ENCODE measurements around the gene MTCL1.

The MTCL1 gene

DNA sequence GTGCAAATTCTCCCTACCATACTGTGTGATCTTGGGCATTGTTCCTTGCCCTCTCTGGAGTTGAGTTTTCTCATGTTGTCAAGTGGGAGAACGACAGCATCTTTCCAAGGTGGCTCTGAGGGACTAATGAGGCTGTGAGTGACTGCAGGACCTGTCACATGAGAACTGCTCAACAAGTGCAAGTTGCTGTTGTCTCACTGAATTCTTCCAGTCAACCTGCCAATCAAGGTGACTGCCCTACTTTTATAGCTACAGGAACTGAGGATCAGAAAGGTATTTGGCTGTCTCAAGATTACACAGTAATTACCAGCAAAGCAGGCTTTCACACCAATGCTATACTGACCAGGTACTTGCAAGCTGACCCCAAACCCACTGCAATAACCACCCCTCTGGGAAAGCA is 137.6 kb downstream of the MTCL1 start:
- TF ChIP-seq POLR2AphosphoS5 (IDR thresholded peaks at IDR 0.05; ENCODE audit: low read depth, low read length), result no peak
- TF ChIP-seq FOXP2 (optimal IDR thresholded peaks at IDR 0.05; ENCODE audit: borderline replicate concordance, extremely low read depth, extremely low read length, insufficient read depth), result no peak
- TF ChIP-seq TAF1 (IDR thresholded peaks at IDR 0.05; ENCODE audit: borderline replicate concordance, insufficient read depth, low read length), result no peak
- TF ChIP-seq SIN3A (IDR thresholded peaks at IDR 0.05; ENCODE audit: borderline replicate concordance, insufficient read depth, low read length), result no peak
- TF ChIP-seq, protein P1, sequence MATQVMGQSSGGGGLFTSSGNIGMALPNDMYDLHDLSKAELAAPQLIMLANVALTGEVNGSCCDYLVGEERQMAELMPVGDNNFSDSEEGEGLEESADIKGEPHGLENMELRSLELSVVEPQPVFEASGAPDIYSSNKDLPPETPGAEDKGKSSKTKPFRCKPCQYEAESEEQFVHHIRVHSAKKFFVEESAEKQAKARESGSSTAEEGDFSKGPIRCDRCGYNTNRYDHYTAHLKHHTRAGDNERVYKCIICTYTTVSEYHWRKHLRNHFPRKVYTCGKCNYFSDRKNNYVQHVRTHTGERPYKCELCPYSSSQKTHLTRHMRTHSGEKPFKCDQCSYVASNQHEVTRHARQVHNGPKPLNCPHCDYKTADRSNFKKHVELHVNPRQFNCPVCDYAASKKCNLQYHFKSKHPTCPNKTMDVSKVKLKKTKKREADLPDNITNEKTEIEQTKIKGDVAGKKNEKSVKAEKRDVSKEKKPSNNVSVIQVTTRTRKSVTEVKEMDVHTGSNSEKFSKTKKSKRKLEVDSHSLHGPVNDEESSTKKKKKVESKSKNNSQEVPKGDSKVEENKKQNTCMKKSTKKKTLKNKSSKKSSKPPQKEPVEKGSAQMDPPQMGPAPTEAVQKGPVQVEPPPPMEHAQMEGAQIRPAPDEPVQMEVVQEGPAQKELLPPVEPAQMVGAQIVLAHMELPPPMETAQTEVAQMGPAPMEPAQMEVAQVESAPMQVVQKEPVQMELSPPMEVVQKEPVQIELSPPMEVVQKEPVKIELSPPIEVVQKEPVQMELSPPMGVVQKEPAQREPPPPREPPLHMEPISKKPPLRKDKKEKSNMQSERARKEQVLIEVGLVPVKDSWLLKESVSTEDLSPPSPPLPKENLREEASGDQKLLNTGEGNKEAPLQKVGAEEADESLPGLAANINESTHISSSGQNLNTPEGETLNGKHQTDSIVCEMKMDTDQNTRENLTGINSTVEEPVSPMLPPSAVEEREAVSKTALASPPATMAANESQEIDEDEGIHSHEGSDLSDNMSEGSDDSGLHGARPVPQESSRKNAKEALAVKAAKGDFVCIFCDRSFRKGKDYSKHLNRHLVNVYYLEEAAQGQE (IDR thresholded peaks at IDR 0.05; ENCODE audit: insufficient read depth in 1 of 2, low read depth in 2 of 2, low read length in 2 of 2), result no peak

DNA sequence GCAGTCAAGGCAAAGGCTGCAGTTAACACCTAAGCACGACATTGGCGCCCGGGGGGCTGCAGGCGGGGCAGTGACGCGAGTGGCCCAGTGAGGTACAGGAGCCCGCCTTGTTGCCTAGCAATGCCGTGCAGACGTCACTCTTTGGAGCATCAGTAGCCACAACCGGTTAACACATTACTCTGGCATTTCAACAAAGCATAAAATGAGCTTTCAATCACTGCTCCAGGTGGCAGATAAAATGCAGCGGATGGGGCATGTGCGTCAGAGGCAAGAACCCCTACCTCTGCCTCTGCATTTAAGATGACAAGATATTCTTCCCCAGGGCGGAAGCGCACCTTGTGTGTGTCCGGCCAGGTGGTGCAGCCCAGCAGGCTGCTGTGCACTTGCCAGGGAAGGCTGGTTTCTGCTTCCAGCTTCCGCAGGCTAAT is 139.4 kb downstream of the MTCL1 start:
- no peak for TF ChIP-seq TAF1 (IDR thresholded peaks at IDR 0.05; ENCODE audit: borderline replicate concordance, insufficient read depth, low read length)
- no peak for TF ChIP-seq POLR2AphosphoS5 (IDR thresholded peaks at IDR 0.05; ENCODE audit: low read depth, low read length)
- TF ChIP-seq SIN3A (IDR thresholded peaks at IDR 0.05; ENCODE audit: borderline replicate concordance, insufficient read depth, low read length), result no peak
- no peak for TF ChIP-seq FOXP2 (optimal IDR thresholded peaks at IDR 0.05; ENCODE audit: borderline replicate concordance, extremely low read depth, extremely low read length, insufficient read depth)

- TF ChIP-seq FOXP2 (optimal IDR thresholded peaks at IDR 0.05; ENCODE audit: borderline replicate concordance, extremely low read depth, extremely low read length, insufficient read depth), result no peak
- TF ChIP-seq POLR2AphosphoS5 (IDR thresholded peaks at IDR 0.05; ENCODE audit: low read depth, low read length), result no peak
- TF ChIP-seq SIN3A (IDR thresholded peaks at IDR 0.05; ENCODE audit: borderline replicate concordance, insufficient read depth, low read length), result no peak
- TF ChIP-seq TAF1 (IDR thresholded peaks at IDR 0.05; ENCODE audit: borderline replicate concordance, insufficient read depth, low read length), result no peak
- TF ChIP-seq, protein P1 (IDR thresholded peaks at IDR 0.05; ENCODE audit: insufficient read depth in 1 of 2, low read depth in 2 of 2, low read length in 2 of 2), result no peak
These were observed 140.2 kb downstream of the MTCL1 start for GRCh38 chr18:8845506-8845905.

DNA sequence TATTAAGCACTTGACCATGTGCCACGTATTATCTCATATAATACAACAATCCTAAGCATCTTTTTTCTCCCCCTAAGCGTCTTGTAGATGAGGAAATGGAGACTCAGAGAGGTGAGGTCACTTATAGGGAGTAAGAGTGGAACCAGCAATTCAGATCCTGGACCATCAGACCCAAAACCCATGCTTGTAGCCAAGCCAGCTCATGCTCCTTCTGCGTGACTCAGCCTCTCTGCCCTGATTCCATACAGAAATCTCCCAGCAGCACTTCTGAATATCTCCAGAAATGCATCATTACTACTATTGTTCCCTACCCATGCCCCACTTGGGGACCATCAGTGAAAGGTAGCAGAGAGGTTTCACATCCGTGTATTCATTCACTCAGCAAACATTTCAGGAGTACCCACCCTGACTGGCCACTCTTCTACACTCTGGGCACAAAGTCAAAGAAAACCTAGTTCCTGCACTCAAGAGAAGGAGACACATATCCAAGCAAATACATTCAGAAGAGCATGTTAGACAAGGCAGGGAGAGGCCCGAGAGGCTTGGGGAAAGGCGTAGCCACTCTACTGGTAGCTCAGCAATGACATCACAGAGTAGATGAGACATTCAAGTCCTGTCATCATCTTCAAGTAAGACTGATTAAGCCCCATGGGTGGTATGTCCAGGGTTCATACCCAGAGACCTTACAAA is 141.9 kb downstream of the MTCL1 start:
- no peak for TF ChIP-seq FOXP2 (optimal IDR thresholded peaks at IDR 0.05; ENCODE audit: borderline replicate concordance, extremely low read depth, extremely low read length, insufficient read depth)
- no peak for TF ChIP-seq TAF1 (IDR thresholded peaks at IDR 0.05; ENCODE audit: borderline replicate concordance, insufficient read depth, low read length)
- no peak for TF ChIP-seq SIN3A (IDR thresholded peaks at IDR 0.05; ENCODE audit: borderline replicate concordance, insufficient read depth, low read length)
- TF ChIP-seq, protein P1 (IDR thresholded peaks at IDR 0.05; ENCODE audit: insufficient read depth in 1 of 2, low read depth in 2 of 2, low read length in 2 of 2), result no peak
- no peak for TF ChIP-seq POLR2AphosphoS5 (IDR thresholded peaks at IDR 0.05; ENCODE audit: low read depth, low read length)

DNA sequence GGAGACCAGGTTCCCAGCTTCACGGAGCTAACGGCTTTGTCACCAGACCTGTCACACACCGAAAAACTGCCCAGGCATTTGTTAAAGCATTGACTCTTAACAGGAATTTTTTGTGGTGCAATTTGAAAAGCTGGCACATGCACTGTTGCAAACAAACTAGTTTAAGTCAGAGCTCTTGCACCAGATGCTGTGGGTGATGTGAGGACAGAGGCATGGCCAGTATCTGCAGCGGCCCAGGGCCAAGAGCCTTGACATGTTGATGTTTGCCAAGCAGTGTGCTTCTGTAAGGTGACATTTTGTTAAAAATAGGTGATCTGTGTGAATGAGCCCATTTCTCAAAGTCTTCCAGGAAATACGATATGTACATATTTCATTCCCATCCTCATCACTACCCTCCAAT is 142.5 kb downstream of the MTCL1 start:
- no peak for TF ChIP-seq TAF1 (IDR thresholded peaks at IDR 0.05; ENCODE audit: borderline replicate concordance, insufficient read depth, low read length)
- TF ChIP-seq, protein P1 (IDR thresholded peaks at IDR 0.05; ENCODE audit: insufficient read depth in 1 of 2, low read depth in 2 of 2, low read length in 2 of 2), result no peak

Data from PFSK-1 (cell line).